Frontal cortex (tissue), 4 donors: ENCODE data around the gene THAP3. TPM values are rescaled to one million over a fixed set of nuclear protein-coding genes. Genes with fewer than 3 reads are reported as not detected.
"Not testable (repeated sequence)": the region's sequence is repeated elsewhere in the genome, so short reads cannot be mapped to it uniquely, and the experiment has no call there.

Experiments
- DNase-seq, 2 donors: peaks; one replicate each; pipeline ENCODE4 v3.0.0; 2012; ENCODE audit warnings: low spot score in 2 of 2
- FAIRE-seq: peaks from 2 replicates; lab custom pipeline; 2012; peaks lifted over from hg19 to GRCh38; lab: Jason Lieb, UNC
- total RNA-seq: library from RNA; depleted of rRNA; stranded (reverse); fragments of >200 nt; gene quantifications from one replicate; pipeline ENCODE4 v1.2.3, GENCODE V29; 2014
- donor health status: control.
- donor health status: control.
- donor health status: control.

THAP3 gene
- total RNA-seq, 1 donor from 2014 or later = 22.8 TPM

- FAIRE-seq = no peak
- DNase-seq = no peak
These were observed 6.4 kb downstream of the THAP3 start for GRCh38 chr1:6631058-6631457.

GRCh38 chr1:6632588-6633514, 8.2 kb downstream of the THAP3 start:
- no peak for FAIRE-seq

DNA sequence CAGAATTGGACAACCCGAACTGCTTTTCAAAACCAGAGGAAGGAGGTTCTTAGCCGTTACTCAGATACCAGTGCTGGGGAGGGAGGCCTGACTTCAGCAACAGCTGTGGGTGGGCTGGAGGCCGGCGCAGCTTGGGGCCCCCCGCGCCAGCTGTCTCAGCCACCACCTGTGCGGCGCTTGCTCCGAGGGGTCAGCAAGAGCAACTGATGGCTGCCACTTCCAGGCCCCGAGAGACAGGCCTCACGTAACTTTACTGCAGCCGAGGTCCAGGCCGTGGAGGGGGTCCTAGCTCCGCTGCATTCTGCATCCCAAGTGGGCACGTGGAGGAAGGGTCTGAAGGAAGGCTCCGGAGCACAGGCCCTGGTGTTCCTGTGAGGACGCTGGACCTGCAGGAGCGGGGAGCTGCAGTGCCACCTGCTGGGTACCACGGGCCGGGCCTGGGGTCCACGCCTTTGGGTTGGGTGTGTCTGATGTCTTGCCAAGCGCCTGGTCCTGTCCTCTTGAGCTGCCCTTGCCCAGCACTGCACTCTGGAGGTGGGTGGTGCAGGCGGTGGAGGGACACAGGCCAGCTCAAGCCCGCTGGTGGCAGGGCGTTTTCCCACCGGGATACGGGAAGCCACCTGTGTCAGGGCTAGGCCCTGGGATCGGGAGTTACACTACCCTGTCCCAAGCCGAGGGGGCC, 9.8 kb downstream of the THAP3 start:
- peak in 1 of 2 donors; percentile 65 for DNase-seq
- no peak for FAIRE-seq

More at GRCh38 chr1:6632588-6633514, 8.2 kb downstream of the THAP3 start:
- DNase-seq = no peak

DNA sequence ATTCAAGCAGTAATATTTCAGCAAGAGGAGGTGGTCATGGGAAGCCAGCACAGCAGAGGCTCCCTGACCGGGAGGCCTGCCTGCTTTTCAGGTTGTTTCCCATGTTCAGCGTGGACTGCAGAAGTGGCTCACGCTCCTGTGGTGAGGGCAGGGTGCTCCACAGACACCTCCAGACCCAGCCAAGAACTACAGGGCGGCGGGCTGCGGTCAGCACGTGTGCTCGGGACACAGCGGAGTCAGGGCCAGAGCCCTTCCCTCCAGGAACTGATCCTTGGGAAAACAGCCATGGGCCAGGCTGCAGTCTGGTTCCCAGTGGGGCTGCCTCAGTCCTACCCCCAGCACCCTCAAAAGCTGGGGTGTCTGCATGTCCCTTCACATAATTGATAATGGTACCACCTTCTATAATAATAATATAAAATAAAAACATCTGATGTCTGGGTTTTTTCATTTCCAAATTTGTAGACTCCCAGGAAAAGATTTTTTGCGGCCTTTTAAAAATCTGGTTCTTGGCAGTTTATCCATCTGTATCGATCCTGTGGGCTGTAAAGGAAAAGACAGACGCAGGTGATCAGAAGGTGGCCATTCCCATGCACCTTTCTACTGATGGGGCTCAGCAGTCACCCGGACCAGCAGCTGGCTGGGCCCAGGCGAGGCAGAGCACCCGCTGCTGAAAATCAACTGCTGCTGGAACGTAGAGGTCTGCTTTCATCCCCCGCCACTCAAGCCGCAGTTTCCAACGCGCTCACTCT, 10.7 kb downstream of the THAP3 start:
- DNase-seq (no peak), FAIRE-seq (no peak)

- no peak for DNase-seq
- FAIRE-seq = no peak
These were observed 11.5 kb downstream of the THAP3 start for GRCh38 chr1:6635910-6636760.

GRCh38 chr1:6636778-6637177, 12.1 kb downstream of the THAP3 start:
- not testable (repeated sequence) for FAIRE-seq, DNase-seq

DNA sequence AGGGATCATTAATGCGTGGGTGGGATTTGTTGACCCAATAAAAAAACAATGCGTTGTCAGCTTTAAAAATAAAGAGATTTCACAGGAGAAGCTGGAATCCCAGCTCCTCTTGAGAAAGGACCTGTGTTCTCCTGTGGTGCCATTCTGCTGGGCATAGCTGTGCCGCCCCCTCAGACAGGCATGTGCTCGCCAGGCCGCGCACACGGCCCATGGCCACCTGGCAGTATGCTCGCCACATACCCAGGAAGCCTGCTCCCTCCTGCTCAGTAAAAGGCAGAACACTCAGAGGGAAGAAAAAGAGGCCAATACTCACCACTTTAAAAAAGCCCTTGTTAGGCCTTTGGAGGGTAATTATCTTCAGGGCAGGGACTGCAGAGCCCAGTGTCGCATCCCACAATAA, 13.1 kb downstream of the THAP3 start:
- FAIRE-seq (no peak), DNase-seq (no peak)

GRCh38 chr1:6638226-6638625, 13.6 kb downstream of the THAP3 start:
- DNase-seq = peak in 1 of 2 donors; percentile 61
- FAIRE-seq = no peak

DNA sequence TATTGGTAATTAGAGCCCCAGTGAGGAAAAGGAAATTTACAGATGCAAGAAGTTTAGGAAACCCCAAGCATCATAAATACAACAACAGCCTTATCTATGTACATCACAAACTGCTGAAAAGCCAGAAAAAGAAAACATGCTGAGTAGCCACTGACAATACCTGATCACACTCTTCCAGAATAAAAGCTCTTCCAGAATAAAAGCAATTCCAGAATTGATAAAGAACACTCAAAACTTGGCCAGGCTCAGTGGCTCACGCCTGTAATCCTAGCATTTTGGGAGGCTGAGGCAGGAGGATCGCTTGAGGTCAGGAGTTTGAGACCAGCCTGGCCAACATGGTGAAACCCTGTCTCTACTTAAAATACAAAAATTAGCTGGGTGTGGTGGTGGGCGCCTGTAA, 16.2 kb downstream of the THAP3 start:
- FAIRE-seq, DNase-seq: not testable (repeated sequence)

- DNase-seq (no peak), FAIRE-seq (no peak)
These were observed 20.4 kb downstream of the THAP3 start for GRCh38 chr1:6645018-6645417.

GRCh38 chr1:6646499-6647148, 22.0 kb downstream of the THAP3 start:
- FAIRE-seq (no peak), DNase-seq (peak in 1 of 2 donors; percentile 70)

- FAIRE-seq (no peak), DNase-seq (no peak)
These were observed 23.9 kb downstream of the THAP3 start for GRCh38 chr1:6648556-6648955.

- DNase-seq (no peak), FAIRE-seq (no peak)
These were observed 27.2 kb downstream of the THAP3 start for GRCh38 chr1:6651909-6652308.

GRCh38 chr1:6652986-6653385, 28.3 kb downstream of the THAP3 start:
- DNase-seq (no peak), FAIRE-seq (no peak)

- no peak for DNase-seq
- FAIRE-seq = no peak
These were observed 29.0 kb downstream of the THAP3 start for GRCh38 chr1:6653436-6654290.

DNA sequence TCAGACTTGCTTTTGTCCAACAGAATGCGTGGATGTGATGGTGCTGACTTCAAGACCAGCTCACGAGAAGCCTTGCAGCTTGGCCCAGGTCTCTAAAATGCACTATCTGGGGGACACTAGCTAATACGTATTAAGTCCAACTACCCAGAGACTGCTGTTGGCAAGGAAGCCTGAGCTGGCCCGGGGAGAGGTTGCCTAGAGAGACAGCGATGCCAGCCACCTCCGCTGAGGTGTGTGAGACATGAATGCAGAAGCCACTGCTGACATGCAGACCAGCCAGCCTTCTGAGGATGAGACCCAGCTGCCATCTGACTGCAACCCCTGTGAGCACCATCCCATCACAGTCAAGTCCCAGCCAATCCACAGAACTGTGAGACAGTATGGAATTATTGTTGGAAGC, 32.5 kb downstream of the THAP3 start:
- FAIRE-seq (no peak), DNase-seq (no peak)

- DNase-seq = no peak
- no peak for FAIRE-seq
These were observed 33.8 kb downstream of the THAP3 start for GRCh38 chr1:6658359-6659060.
